Panc1 (cell line): ENCODE data around the gene DNAH7.

Experiments
- CTCF ChIP-seq: fragments of 450-650 bp; IDR thresholded peaks from 2 replicates; pipeline ENCODE4 v1.5.1; 2017; ENCODE audit warnings: mild to moderate bottlenecking
- TCF7L2 ChIP-seq: IDR thresholded peaks from 2 replicates; pipeline ENCODE4 v1.6.1; 2011; ENCODE audit warnings: mild to moderate bottlenecking, low read depth, low read length, inconsistent platforms

GRCh38 chr2:195795879-195796278 lies 272.8 kb downstream of the DNAH7 start:
- TF ChIP-seq CTCF (no peak), TCF7L2 (no peak)
